Tibial nerve (tissue), 4 donors: ENCODE data around the gene TUBB4B.

Experiments
- CTCF ChIP-seq, 5 experiments: fragments of 200-600 bp in 3 of 5; fragments of 450-650 bp in 2 of 5; sonication (generic) in 3 of 5; IDR thresholded peaks; one replicate each; pipeline ENCODE4 v1.5.1; 2016 to 2019; ENCODE audit warnings: antibody characterized with exemption in 5 of 5, mild to moderate bottlenecking in 3 of 5, moderate library complexity in 2 of 5
- EP300 ChIP-seq, 2 donors: sonication (generic); formaldehyde crosslinking; IDR thresholded peaks; one replicate each; pipeline ENCODE4 v1.6.1; 2017; ENCODE audit warnings: antibody characterized with exemption in 2 of 2, mild to moderate bottlenecking in 1 of 2
- POLR2A ChIP-seq, 2 donors: fragments of 450-650 bp; IDR thresholded peaks; one replicate each; pipeline ENCODE4 v1.6.1; 2017; ENCODE audit warnings: antibody characterized with exemption in 2 of 2, mild to moderate bottlenecking in 2 of 2, moderate library complexity in 2 of 2

GRCh38 chr9:137272241-137273094, 31.4 kb downstream of the TUBB4B start:
- no peak for TF ChIP-seq CTCF (IDR thresholded peaks at IDR 0.05)
- no peak for TF ChIP-seq POLR2A (IDR thresholded peaks at IDR 0.05)
- no peak for TF ChIP-seq EP300 (IDR thresholded peaks at IDR 0.05)
